GM18519 (cell line): ENCODE results near the gene AIFM3.
A peak's percentile ranks its signal among the peaks of the same experiment; 100 is the strongest.

ENCODE experiments used
- ATAC-seq: cut with Tn5 transposase; IDR thresholded peaks from one replicate; pipeline ENCODE4 v1.9.1; 2021; ENCODE audit warnings: mild to moderate bottlenecking, moderate library complexity; ENCODE audit not compliant: unreplicated experiment, low FRiP score

AIFM3 gene

DNA sequence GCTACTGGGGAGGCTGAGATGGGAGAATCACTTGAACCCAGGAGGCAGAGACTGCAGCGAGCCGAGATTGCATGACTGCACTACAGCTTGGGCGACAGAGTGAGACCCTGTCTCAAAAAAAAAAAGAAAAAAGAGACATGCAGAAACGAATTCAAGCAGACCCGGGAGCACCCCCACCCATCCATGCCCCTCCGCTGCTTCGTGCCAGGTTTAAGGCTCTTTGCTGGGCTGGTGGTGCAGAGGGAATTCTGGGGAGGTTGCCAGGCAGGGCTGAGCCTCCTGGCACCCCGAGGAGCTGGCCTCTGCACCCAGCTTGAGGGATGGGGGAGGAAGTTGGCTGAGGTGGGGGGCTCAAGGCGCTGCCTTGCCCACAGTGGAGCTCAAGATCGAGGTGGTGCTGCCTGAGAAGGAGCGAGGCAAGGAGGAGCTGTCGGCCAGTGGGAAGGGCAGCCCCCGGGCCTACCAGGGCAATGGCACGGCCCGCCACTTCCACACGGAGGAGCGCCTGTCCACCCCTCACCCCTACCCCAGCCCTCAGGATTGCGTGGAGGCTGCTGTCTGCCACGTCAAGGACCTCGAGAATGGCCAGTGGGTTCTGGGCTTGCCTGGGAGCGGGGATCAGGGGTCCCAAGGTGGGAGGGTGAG is 6.0 kb downstream of the AIFM3 start:
- ATAC-seq: no peak

DNA sequence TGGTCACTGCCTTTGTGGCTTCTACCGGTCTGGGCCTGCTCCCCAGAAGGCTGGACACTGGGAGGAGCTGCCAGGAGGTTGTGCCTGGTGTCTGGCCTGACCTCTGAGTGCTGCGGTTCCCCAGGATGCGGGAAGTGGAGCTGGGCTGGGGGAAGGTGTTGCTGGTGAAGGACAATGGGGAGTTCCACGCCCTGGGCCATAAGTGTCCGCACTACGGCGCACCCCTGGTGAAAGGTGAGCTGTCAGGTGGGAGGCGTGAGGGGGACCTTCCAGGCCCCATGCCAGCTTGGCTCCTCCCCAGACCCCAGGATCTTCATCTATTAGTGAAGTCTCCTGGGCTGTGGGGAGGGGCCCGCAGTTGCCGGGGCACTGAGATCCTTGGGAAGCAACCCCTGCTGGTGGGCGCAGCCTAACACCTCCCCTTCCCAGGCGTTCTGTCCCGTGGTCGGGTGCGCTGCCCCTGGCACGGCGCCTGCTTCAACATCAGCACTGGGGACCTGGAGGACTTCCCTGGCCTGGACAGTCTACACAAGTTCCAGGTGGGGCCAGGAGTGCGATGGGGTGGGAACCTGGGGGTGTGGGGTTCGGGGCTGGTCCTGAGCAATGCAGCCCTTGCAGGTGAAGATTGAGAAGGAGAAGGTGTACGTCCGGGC is 6.7 kb downstream of the AIFM3 start:
- ATAC-seq: no peak

DNA sequence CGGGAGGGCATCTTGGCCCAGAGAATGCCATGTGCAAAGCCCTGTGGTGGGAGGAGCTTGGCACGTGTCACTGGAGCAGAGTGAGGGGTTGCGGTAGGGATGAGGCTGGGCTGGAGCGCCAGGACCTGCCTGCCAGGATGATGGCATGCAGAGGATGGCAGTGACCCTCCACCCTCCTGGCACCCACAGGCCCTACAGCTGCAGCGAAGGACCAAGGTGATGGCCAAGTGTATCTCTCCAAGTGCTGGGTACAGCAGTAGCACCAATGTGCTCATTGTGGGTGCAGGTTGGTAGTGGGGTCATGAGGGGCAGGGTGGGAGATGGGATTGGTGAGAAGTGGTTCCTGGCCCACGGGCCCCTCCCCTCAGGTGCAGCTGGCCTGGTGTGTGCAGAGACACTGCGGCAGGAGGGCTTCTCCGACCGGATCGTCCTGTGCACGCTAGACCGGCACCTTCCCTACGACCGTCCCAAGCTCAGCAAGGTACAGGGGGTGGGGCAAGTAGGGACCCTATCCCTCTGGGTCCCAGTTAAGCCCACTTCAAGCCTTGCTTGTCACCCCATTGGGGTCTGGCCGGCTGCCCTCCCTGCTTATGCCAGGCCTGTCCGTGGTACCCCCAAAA is 7.4 kb downstream of the AIFM3 start:
- ATAC-seq: no peak

DNA sequence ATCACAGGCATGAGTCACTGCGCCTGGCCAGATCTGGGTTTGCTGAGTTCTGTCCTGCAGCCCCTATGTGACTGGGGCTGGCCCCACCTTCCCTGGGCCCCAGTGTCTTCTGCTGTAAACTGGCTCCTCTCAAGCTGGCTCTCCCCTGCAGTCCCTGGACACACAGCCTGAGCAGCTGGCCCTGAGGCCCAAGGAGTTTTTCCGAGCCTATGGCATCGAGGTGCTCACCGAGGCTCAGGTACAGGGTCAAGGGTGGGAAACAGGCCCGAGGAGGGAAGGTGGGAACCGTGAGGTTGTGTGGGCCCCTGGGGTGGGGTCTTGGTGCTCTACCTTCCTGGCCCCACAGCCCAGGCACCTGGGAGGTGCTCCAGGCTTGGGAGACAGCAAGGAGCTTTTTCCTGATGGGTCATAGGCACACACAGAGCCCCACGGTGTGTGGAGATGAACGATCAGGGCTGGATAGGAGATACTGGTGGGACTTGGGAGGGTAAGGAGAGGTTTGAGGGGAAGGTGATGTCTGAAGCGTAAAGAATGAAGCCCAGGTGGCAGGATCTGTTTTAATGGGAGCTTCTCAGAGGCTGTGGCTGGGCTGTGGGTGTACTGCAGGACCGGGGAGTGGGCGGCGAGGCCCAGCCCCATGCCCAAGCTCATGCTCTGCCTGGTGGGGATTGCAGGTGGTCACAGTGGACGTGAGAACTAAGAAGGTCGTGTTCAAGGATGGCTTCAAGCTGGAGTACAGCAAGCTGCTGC is 8.7 kb downstream of the AIFM3 start:
- ATAC-seq: no peak

DNA sequence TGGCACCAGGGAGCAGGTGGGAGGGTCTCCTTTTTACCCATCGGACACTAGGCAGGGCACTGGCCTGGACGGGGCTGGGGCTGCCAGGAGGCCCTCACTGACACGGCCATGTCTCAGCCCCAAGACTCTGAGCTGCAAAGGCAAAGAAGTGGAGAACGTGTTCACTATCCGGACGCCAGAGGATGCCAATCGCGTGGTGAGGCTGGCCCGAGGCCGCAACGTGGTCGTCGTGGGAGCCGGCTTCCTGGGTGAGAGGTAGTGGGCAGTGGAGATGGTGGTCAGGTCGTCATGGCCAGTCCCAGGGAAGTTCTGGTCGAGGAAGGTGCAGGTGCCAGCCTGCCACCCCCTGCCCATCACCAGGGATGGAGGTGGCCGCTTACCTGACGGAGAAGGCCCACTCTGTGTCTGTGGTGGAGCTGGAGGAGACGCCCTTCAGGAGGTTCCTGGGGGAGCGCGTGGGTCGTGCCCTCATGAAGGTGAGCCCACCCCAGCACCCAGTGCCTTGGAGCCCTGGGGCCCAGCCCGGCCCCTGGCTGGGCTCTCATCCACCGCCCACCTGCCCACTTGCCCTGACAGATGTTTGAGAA is 9.3 kb downstream of the AIFM3 start:
- ATAC-seq: no peak

DNA sequence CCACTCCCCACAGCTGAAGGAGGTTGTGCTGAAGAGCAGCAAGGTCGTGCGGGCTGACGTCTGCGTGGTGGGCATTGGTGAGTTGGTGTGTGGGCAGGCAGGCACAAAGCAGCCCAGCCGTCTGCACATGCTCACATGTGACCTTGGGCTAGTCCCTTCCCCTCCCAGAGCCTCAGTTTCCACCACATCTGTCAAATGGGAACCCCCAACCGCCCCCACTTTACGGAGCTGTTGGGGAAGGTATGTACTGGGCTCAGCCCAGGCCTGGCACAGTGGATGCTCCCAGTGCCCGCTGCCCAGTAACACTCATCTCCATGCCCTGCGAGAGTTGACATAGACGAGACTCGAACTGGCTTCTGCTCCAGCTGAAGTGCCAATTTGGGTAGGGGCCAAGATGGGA is 10.0 kb downstream of the AIFM3 start:
- no peak for ATAC-seq

DNA sequence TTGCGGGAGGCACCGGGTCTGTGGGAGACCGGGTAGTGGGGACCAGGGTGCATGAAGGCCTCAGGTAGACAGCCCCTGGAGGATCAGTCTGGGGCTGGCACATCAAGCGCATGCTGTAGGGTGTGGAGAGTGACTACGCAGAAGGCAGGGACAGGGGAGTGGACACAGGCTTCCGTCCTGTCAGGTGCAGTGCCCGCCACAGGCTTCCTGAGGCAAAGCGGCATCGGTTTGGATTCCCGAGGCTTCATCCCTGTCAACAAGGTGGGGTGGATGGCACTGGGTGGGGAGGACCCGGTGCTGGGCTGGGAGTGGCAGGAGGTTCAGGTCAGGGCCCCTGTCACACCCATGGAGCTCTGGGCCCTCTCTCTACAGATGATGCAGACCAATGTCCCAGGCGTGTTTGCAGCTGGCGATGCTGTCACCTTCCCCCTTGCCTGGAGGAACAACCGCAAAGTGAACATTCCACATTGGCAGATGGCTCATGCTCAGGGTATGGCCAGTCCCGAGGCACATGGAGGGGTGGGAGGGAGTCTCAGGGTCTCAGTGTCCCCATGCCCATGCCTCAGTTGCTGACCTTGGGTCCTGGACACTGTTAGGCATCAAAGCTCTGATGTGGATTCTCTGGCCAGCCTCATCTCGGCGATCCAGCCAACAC is 10.6 kb downstream of the AIFM3 start:
- no peak for ATAC-seq

DNA sequence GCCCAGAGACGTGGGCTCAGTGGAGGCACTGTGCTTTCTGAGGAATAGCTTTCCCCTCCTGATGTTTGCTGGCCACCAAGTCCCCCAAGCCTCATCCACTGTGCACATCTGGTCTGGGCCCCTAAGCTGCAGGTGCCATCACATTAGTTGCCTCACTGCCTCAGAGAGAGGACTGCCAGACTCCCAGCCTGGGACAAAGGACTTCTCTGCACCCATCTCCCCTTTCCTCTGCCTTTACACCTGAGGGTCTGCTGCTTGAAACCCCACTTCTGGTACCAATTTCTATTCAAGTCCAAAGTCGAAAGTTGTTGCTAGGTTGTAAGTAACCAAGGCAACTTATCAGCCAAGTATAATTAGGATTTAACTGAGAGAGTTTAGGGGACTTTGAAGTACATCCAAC is 11.4 kb downstream of the AIFM3 start:
- ATAC-seq: no peak

DNA sequence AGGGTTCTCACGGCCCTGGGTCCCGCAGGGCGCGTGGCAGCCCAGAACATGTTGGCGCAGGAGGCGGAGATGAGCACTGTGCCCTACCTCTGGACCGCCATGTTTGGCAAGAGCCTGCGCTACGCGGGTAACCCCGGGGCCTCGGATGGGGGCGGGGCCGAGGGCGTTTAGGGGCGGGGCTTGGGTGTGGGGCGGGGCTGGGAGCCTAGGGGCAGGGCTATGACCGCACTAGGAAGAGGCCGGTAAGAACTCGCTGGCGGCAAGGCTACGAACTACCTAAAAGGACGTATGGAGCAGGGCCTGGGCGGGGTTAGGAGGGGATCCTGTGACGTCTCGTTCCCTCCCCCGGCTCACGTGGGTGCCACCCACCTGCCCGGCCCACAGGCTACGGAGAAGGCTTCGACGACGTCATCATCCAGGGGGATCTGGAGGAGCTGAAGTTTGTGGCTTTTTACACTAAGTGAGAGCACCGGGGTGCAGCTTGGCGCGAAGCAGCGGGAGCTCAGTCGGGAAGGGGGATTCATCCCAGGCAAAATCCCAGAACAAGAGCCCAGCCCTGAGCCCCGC is 12.3 kb downstream of the AIFM3 start:
- ATAC-seq: no peak

DNA sequence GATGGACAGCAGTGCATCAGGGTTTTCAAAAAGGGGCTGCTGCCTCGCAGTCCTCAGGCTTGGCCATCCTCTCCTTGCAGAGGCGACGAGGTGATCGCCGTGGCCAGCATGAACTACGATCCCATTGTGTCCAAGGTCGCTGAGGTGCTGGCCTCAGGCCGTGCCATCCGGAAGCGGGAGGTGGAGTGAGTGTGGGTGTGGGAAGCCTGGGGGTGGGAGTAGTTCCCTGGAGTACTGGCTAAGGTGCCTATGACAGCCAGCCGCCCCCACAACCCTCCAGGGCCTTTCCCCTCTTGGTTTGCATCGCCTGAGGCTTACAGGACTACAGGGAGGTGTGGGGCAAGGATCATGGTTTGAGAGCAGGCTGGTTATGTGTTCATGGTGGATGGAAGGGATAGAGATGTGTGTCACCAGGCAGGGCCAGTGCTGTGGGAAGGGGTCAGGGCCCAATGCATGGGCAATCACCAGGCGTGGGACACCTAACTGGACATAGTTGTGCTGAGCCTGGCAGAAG is 12.9 kb downstream of the AIFM3 start:
- ATAC-seq: no peak

DNA sequence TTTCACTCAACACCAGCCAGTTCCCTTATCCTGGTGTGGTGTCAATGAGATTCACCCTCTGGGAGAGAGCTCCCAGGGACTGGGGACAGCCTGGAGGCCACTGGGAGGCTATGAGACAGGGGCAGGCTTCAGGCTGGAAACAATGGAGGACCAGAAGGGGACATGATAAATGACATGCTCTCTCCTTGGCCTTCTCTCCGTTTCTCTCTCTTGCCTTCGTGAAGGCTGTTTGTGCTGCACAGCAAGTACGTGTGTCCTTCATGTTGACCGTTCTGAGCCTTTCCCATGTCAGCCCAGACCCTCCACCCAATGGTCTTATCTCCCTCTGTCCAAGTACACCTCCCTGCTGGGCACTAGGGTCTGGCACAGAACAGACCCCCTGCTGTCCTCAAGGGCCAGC is 13.5 kb downstream of the AIFM3 start:
- ATAC-seq: no peak

DNA sequence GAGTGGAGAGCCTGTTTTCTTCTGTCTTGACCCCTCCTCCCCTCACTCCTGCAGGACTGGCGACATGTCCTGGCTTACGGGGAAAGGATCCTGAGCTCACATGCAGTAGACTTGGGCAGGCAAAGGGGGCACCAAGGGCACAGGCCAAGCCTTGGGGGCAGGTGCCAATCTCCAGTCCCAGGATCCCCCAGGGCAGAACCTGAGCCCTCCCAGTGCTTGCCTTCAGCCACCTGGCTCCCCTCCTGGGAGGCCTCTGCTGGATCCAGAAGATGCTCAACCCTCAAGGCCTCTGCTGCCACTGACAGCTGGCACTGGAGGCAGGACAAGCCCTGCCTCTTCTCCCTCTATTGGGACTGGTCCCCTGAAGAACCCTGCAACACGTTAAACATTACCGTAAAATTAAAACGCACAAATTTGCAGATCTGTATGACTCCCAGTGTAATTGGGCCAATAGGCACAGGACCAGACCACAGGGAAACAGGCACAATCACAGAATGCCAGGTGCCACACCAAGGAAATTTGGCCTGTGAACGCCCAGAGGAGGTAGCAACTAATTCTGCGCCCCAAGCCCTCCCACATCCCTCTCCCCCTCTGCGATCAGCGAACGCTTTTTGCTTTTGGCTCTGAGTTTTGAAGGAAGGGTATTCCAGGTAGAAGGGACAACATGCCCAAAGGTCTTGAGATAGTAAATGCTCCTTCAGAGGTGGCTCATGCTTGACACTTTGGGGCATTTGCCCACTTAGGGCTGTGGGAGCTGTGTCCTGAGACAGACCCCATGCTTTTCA is 14.1 kb downstream of the AIFM3 start:
- no peak for ATAC-seq

DNA sequence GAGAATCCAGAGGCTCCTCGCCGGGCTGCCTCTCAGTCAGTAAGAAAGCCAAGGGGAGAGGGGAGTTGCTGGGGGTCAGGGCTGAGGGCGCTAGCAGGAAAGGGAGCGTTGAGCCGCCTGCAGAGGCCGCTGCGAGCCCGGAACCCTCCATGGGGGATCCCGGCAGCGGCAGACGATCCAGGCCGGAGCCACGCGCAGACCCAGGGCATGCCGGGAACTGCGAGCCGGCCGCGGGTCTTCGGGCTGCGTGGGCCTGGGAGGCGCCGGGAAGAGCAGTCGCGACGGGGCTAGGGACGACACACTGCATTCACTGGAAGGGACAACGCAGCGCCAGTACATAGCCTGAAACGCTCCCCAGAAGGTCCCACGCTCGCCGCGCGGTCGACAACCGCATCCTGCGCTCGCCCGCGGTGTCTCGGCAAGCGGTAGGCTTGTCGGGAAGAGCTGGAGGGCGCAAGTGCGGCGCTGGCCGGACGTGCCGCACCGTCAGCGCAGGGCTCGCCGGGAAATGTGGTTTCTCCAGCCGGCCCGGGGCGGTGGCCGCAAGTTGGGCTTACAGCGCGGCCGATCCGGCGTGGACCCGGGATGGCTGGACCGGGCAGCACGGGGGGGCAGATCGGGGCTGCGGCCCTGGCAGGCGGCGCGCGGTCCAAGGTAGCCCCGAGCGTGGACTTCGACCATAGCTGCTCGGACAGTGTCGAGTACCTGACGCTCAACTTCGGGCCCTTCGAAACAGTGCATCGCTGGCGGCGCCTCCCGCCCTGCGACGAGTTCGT is 14.9 kb downstream of the AIFM3 start, which contains the start of gene LZTR1:
TSS of gene LZTR1 (plus strand) at position 511 of the 776 bp plus-strand sequence. CDS start at position 586, 75 bp downstream.
- ATAC-seq: peak; percentile 73

DNA sequence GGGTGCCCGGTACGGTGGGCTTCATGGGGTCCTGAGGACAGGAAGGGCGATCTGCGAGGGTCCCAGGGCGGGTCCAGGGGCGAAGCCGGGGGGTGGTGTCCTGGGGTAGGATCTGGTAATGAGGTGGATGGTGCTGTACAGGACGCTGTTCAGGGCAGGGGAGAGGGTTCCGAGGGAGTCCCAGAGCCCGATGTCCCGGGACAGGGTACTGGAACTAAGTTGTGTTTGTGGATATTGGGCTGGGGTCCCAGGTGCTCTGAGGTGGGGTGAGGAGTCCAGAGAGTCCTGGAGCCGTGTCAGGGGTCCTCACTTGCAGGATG is 15.5 kb downstream of the AIFM3 start:
- ATAC-seq: no peak

DNA sequence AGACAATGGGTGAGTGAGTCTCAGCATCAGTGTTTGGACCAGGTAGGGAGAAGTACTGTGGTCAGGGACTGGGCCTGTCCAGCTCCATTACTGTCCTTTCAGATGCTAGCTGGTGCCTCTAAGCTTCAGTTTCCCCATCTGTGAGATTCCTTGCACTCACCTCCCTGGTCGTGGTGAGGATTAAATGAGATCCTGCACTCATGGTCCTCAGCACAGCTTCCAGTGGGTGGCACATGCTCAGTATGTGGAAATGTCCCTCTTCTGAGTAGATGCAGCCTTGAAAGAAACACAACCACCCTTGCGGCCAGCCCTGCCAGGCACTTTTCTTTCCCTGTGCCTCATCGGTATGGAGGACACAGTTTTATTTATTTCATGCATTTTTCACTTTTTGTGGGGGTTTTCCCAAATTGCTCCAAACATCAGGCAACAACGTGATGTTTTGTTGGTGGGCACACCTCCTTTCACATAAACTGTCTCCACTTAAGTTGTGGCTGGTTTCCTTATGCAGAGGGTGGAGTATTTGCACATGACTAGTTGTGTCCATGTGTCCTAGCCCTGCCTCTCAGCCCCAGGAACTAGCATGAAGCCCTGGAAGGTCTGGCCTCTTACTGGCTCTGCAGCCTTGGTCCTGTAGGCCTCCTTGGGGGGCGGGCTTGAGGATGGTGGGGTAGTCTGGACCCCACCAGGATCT is 16.2 kb downstream of the AIFM3 start:
- no peak for ATAC-seq

DNA sequence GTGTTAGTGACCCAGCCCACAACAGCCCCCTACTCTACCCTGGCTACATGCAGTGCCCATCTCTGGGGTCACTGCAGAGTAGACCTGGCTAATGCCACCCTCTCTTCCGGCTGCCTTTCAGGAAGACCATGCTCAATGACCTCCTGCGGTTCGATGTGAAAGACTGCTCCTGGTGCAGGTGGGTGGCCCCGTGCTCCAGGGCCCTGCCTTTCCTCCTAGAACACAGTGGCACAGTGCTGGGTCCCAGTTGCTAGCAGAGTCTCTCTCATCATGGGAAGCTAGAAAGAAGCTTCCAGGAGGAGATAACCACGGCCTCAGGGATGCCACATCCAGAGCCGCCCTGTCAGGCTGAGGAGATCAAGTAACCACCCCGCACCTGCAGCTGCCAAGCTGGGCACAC is 18.7 kb downstream of the AIFM3 start:
- ATAC-seq: no peak

DNA sequence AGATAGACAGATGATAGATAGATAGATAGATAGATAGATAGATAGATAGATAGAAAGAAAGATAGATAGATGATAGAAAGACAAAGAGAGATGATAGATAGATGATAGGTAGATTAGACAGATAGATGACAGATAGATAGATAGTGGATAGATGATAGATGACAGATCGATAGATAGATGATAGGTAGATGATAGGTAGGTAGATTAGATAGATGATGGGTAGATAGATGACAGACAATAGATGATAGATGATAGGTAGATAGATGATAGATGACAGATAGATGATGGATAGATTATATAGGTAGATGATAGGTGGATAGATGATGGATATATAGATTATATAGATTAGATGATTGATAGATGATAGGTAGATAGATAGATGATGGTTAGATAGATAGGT is 19.3 kb downstream of the AIFM3 start:
- ATAC-seq: no peak

DNA sequence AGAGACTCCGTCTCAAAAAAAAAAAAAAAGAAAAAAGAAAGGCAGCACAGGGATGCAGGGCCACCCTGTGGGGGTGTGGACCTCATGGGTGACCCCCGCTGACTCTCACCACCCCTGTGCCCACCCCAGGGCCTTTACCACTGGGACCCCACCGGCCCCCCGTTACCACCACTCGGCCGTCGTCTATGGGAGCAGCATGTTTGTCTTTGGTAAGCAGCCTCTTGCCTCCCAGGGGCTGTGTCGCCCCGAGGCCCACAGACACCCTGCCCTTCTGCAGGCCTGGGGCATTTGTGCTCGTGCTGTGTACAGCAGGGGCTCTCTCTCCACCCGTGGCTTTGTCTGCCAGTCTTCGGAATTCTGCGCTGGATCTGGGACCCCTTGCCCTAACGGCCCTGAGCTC is 20.3 kb downstream of the AIFM3 start:
- ATAC-seq: no peak
